GM12875 (cell line): ENCODE data around the gene BTBD9.

Source experiments
- H3K4me3 ChIP-seq: one replicate; pipeline ENCODE4 v1.5.1; 2011; ENCODE audit warnings: low read depth, low read length, control low read depth
- CTCF ChIP-seq: IDR thresholded peaks from 2 replicates; pipeline ENCODE4 v1.5.1; 2011; ENCODE audit warnings: low read depth, mild to moderate bottlenecking, control low read depth, inconsistent platforms, low read length, moderate library complexity, borderline replicate concordance; ENCODE audit not compliant: insufficient read depth

BTBD9 gene

DNA sequence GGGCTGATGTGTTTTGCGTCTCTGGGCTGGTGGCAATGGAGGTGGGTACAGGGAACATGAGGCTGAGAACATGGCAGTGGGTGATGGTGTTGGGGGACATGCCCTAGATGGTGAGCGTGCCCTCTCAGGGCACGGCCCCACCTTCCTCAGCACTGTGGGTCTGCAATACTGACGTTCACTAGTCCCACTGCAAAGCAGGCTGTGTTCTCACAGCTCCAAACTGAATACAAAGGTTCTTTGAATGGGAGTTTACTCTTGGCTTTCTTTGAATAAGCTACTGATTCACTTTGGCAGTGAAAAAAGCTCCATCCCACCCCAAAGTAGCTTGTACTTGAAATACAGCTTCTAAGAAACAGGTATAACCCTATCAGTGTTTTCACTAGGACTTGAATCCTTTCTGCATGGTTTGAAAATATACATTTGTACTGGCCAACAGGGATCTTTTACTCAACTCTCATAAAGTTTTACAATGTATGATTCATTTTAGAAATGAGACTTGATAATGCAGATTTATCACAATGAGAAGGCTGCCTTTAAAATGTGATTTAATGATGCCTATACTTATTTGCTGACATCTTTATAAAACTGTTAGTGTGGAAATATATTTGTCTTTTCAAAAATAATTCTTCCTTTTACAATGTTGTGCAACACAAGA is 419.5 kb downstream of the BTBD9 start:
- TF ChIP-seq CTCF = no peak

DNA sequence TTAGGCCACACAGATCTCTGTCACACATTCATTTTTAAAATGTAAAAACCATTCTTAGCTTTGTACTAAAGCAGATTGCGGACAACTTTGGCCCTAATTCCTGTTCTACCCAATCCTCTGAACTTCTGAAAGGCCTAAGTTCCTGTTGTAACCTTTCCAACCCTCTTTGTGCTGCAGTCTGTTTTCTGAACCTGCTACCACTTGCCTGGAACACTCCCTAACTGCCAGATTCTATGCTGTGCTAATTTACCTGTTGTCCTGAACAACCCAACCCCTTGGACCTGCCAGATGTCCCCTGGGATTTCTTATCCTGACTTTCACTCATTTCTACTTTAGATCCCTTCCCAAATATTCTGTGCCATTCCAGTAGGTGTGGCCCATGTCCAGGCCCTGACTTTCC is 421.5 kb downstream of the BTBD9 start:
- TF ChIP-seq CTCF = no peak

More for the DNA sequence above, 419.5 kb downstream of the BTBD9 start:
- H3K4me3 ChIP-seq = no peak overlapping the region

GRCh38 chr6:38216451-38216850 is 423.3 kb downstream of the BTBD9 start:
- TF ChIP-seq CTCF = no peak
- H3K4me3 ChIP-seq = no peak overlapping the region

More for the DNA sequence above, 421.5 kb downstream of the BTBD9 start:
- no peak overlapping the region for H3K4me3 ChIP-seq

DNA sequence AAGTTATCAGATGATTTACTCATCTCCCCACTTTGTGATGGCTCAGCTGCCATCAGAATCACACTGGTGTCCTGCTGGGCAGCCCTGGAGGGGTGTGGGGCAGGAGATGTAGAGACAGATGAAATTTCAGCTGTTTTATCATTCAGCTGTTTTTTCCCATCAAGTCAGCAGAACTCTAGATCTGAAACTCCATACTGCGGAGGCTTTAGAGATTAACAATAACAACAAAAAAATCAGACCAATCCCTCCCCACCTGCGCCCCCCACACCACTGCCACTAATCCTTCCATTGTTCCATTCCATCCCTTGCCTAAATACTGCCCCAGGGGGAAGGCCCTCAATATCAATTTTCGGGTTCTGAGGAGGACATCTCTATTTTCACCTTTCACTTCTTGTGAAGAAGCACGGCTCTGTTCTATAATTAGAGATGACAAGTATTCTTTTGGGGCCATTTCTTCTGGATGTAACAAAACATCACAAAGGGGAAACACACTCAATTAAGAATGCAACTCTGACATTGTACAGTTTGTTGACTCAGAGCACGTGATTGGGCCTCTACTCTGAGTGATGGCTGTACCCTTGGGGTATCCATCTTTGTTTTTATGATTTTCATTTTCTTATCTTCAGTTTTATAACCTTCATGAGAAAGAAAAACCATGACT is 423.9 kb downstream of the BTBD9 start:
- TF ChIP-seq CTCF = no peak
- no peak overlapping the region for H3K4me3 ChIP-seq

DNA sequence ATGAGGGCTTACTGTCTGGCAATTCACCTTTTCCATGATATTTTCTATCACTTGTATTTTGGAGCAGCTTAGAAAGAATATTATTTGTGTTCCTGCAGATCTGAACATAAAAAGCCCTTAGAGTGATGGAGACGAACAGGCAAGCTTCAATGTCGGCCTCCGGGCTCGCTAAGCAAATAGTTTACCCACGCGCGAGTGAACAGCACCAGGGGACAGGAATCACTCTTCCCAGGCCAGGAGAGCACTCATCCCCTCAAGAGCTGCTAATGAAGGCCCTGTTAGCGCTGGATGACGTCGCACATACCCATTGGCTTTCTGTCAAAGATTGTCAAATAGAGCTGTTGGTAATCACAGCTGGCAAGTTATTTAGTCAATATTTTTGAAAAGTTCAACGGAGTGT is 424.5 kb downstream of the BTBD9 start:
- H3K4me3 ChIP-seq = no peak overlapping the region
- no peak for TF ChIP-seq CTCF

GRCh38 chr6:38214159-38214558 is 425.6 kb downstream of the BTBD9 start:
- TF ChIP-seq CTCF = no peak
- H3K4me3 ChIP-seq = no peak overlapping the region

DNA sequence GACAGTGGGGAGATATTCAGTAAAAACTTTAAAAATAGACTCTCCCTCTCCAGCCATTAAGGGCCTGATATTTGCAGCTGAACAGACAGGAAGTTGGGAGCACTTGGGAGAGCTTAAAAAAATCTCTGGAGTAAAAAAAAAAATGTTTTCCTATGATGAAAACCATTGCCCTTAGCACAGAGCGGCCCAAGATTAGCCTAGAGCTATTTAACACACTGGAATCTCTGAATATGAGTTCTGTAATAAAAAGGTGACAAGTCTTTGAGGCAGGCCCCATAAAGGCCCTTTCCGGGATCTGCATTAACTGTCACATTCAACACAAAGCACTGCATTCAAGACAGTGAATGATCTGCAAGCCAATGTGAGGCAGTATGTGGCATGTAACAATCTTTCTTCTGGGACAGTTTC is 426.5 kb downstream of the BTBD9 start:
- H3K4me3 ChIP-seq = no peak overlapping the region
- no peak for TF ChIP-seq CTCF
